HG03354 (cell line): ENCODE measurements around the gene BNC2.

ENCODE experiments used
- ATAC-seq: cut with Tn5 transposase; IDR thresholded peaks from one replicate; pipeline ENCODE4 v1.9.1; 2021; ENCODE audit warnings: mild to moderate bottlenecking; ENCODE audit not compliant: unreplicated experiment, poor library complexity, severe bottlenecking

BNC2 gene

DNA sequence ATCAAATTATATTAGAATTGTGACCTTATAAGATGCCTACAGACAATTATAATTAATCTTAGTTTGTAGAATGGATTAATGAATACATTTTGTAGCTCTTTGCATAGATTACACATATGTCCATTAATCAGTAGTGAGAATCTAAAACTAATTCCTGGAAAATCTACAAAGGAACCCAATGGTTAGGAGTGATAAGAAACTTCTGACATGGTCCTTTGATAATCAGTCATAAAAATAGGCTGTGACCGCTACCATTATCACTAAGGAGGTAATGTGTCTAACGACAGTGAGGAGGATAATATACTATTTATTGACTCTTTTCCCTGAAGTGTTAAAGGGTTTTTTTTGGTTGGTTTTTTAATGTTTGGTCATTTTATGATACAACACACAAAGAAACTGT lies 46.6 kb downstream of the BNC2 start:
- no peak for ATAC-seq

DNA sequence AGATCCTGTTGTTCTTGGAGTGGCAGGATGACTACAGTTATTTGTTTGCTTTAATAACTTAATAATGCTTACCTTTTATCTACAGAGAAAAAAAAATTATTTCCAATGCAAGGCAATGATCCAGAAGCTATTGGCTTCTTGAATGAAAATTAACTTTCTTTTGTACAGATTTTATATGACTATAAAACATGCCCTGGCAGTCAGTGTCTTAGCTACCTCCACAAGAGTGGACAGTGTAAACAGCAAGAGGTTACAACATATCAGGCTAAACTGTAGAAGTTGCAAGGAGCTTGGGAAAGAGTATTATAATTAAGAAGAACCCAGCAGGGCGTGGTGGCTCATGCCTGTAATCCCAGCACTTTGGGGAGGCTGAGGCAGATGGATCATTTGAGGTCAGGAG lies 49.1 kb downstream of the BNC2 start:
- ATAC-seq: no peak

GRCh38 chr9:16817514-16817913 lies 53.0 kb downstream of the BNC2 start:
- no peak for ATAC-seq

- ATAC-seq: no peak
Measured at GRCh38 chr9:16817002-16817401, 53.5 kb downstream of the BNC2 start.

DNA sequence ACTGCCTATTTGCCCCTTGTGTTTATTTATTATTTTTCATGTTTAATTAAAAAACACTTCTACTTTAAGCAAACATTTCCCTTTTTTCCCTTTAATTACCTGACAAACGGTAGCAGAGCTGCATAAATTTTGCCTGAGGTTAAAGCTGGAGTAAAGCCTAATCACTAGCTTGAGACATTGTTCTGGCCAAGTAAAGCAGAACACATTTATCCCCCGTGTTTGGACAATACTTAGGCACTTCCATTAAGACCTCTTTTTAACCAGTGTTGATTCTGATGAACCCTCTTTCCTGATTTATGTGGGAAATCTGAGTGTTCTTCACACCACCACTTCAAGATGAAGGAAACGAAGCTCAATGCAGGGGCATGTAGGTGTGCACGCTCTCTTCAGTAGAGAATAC lies 54.5 kb downstream of the BNC2 start:
- no peak for ATAC-seq

DNA sequence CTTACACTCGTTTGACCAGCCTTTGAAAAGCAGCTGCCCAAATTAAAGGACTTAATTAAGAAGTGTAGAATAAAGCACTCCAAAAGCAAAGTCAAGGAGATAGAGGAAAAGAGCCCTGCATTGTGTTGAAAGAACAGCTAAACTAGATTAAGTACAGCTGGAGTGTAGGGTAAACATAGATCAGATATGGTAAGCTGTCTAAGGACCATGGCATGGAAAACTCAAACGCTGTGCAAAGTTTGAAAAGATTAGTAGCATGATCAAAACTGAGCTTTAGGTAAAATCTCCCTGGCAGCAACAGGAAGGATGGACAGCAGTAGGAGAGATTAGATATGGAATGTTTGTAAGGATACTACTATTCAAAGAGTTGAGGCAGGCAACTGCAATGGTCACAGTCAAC lies 55.4 kb downstream of the BNC2 start:
- ATAC-seq: no peak

- no peak for ATAC-seq
Measured at GRCh38 chr9:16813838-16814237, 56.6 kb downstream of the BNC2 start.

GRCh38 chr9:16811987-16812685 lies 58.3 kb downstream of the BNC2 start:
- no peak for ATAC-seq

DNA sequence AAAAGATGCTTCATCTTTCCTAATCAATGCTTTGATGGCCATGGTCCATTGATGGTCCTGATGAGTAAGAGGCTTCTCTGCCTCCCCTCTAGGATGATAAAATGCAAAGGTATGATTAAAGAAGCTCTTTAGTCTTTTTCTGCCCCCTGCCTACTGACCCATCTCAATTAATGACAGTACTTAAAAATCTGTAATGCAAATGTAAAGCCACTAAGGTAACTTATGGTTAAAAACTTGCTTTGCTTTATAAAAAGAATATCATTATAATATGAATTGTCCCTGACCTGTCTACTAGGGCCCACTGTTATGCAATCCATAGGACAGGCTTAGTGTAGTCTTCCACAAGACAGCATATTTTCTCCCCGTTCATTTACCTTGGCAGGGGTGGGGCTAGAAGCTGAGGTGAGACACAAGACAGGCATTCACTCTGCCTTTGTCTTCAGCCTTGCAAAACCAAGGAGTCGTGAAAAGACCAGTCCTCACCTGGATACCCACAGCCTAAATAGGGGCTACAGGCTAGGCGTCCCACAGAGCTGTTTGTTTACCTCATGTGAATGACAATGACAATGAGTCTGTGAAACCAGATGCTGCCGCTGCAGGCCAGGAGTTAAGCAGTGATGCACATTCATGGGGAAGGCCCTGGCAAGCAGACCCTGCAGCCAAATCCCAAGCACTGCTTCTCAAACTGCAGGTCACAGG lies 60.4 kb downstream of the BNC2 start:
- no peak for ATAC-seq

- ATAC-seq: no peak
Measured at GRCh38 chr9:16806674-16807073, 63.8 kb downstream of the BNC2 start.

DNA sequence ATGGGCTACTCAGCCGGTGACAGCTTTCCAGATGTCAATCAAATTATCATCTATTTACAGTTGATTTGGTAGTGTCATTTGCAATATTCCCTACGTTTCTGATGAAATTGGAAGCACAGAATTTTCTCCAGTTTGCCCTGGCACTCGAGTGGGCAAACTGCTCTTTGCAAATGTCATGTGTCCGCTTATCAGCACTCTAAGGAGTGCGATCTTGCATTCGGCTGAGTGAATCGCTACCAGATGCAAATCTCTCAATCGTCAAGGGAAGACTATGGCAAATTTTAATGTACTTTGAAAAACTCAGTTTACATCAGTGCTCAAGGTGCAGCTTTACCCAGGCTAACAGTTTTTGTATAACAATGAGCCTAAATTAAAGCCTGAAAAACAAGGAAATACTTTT lies 66.8 kb downstream of the BNC2 start:
- ATAC-seq: no peak

DNA sequence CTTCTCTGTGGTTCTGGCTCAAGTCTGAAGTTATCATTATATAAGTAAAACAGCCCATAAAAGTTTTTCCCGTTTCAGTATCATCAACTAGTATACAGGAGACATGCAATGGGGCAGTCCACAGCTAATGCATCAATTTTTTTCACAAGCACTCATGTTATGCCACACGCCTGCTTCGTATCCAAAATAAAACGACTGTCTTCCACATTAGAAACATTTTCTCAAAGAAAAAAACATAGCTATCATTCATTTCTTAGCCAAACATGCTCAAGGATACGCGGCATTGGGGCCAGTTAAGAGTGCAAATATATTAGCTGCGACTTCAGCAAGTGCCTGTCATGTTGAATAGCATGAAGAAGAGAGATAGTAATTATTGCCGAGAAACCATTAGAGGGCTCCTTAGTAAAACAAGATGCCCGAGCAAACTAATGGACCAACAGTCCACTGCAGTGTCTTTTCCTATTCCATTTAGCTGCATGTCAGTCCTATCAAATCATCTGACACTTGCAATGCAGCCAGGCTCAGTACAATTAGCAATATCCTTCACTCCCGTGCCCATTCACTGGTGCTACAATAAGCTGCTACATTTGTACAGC lies 68.5 kb downstream of the BNC2 start:
- no peak for ATAC-seq

- no peak for ATAC-seq
Measured at GRCh38 chr9:16796304-16796825, 74.1 kb downstream of the BNC2 start.

DNA sequence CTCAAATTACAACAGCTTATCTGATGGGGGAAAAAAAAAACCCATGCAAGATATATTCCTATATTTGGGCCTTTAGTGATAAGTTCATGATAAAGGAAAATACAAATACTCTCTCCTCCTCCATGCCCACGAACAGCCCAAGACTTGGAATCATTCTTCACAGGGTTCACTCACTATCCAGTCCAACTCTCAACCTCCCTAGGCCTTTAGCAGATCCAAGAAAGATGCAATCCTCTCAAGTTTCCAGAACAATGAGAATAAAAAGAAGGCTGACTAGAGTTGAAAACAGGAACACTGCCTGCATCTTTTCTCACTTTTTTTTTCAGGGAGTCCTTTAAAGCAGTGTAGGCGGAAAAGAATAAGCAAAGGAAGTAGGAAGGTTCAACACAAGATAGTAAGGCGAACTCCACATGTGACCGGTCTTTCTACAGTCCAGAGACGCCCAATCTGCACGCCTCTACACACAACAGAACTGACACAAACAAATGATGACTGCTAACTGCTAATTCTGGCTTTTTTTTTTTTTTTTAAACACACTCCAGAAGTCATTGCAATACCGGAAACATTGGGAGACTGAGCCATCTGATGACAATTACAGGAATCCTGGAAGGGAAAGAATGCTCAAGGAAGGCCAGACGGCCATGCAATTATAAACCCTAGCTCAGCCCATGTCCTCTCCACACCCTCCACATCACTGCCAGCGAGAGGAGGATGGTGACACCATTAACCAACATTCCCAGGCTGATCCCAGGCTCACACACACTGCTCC lies 75.4 kb downstream of the BNC2 start:
- no peak for ATAC-seq

DNA sequence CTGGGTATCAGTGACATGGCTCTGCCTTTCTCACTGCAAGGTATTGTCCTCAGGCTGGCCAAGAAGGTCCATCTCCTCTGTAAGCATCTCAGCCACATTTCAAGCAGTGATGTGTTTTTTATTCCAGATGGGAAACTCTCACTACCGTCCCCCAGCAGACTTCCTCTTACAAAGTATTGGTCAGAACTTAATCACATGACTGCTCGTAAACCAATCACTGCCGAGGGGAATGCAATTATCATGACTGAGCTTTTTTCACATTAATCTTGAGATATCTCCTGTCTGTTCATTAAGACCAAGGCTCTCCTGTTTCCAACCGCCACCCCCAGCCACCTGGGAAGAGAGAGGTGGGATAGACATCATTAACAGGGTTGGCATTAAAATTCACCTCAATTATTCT lies 76.4 kb downstream of the BNC2 start:
- no peak for ATAC-seq

DNA sequence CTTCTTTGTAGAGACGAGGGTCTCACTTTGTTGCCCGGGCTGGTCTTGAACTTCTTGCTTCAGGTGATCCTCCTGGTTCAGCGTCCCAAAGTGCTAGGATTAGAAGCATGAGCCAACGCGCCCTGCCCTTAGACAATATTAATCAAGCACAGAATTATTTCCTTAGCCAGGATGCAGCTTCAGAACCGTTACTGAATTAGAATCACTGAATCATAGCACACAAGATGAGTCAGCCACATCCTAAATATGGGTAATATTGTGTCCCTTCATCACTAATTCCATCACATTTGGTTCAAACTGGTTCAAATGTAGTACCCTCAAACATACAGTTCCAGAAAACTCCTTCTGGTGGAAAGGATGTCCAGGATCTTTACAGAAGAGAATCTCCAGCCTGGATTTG lies 82.7 kb downstream of the BNC2 start:
- no peak for ATAC-seq

- ATAC-seq: no peak
Measured at GRCh38 chr9:16784002-16784401, 86.5 kb downstream of the BNC2 start.

DNA sequence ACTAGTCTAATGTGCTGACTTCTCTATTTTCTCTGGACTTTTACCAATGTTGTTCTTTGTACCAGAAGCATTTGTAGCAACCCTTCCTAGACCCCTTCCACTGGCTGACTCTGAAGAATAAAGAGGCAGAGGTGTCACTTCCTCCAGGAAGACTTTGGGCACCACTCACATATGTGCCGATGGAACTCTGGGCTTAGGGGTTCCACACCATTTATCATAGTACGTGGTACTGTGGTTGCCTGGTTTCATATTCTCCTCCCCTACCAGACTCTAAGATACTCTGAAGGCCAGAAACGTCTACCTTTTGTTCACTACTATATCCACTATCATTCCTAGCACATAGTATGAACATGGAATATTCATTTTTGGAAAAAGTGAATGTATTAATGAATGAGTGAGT lies 88.0 kb downstream of the BNC2 start:
- ATAC-seq: no peak

DNA sequence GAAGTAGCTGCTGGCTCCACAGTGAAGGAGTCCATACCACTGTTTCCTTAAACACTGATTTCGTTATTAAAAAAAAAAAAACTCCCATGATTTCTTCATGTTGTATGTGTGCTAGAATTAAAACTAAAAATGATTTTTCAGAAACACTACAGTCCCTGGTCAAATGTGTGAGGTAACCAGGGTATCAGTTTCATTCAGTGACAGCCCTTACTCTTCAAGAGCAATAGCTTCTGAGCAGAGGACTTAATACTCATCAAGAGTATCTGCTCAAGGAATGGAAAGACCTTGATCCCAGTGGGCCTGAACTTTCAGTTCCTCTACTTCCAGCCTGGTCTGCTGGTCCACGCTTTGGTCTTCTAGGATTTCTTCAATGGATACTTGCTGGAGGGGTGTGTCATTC lies 95.1 kb downstream of the BNC2 start:
- no peak for ATAC-seq

- no peak for ATAC-seq
Measured at GRCh38 chr9:16773617-16774016, 96.9 kb downstream of the BNC2 start.
